ENCODE results near the gene CYB5RL. TPM values are rescaled to one million over a fixed set of nuclear protein-coding genes. Genes with fewer than 3 reads are reported as not detected.

Gene CYB5RL
- total RNA-seq, 2 experiments from 2014 or later, result 13.5 to 13.8 TPM

- POLR2A ChIA-PET, result interaction anchor here (1.1 kb wide), 1 partner anchor 86 kb away, joined by 6 read pairs; no protein-coding TSS in a partner anchor
- CTCF ChIA-PET, result interaction anchor here (1.3 to 2.0 kb wide), 3 partner anchors 15 to 291 kb away, joined by 3 to 6 read pairs (median 5); no protein-coding TSS in a partner anchor
Measured at GRCh38 chr1:54199151-54199764, 572 bp downstream of the CYB5RL start.

DNA sequence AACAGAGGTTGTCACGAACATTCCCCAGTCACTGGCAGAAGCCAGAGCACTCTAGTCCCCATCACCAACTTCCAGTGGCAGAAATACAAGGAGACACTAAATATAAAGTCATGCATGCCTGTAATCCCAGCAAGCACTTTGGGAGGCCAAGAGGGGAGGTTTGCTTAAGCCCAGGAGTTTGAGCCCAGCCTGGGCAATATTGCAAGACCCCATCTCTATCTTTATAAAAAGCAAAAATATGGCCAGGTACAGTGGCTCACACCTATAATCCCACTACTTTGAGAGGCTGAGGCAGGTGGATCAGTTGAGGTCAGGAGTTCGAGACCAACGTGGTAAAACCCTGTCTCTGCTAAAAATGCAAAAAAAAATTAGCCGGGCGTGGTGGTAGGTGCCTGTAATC is 6.4 kb downstream of the CYB5RL start:
- POLR2A ChIA-PET, result no interaction called here
- CTCF ChIA-PET, result no interaction called here

DNA sequence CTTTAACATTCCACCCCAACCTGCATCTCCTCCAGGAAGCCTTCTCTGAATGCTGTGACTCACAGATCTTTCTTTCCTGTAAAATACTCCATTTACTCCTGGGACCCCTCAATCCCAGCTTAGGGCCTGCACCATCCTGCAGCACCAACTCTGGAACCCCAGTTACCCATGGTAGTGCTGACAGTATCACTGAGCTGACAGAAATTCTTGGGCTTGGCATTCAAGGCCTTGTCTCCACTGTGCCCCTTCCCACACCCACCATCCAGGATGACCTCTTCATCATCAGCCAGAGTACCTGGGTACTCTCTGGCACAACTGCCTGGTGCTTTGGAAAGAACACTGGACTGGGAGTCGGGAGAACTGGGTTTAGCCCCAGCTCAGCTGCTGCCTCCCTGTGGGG is 8.3 kb downstream of the CYB5RL start:
- ChIA-PET CTCF (no interaction called here), POLR2A (no interaction called here)

GRCh38 chr1:54190526-54190925 is 9.3 kb downstream of the CYB5RL start:
- ChIA-PET CTCF (interaction anchor here (1.6 kb wide), 1 partner anchor 10 kb away, joined by 4 read pairs; no protein-coding TSS in a partner anchor), POLR2A (no interaction called here)

DNA sequence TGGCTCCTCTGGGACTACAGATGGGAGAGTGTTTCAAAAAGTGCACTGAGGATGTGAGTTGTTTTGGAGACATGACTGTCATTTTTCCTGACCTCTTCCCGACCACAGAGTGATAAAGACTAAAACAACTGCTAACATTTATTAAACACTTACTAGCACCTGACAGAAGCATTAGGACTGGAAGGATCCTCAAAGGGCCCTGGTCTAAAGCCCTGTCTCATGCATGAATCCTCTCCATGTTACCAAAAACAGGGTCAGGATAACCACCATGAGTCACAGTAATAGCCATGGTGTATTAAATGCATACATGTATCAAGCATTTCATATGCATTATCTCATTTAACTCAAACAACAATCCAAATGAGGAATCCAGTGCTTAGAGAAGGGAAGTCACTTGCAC is 11.5 kb downstream of the CYB5RL start:
- ChIA-PET POLR2A (no interaction called here), CTCF (no interaction called here)

- POLR2A ChIA-PET, result no interaction called here
- CTCF ChIA-PET, result no interaction called here
Measured at GRCh38 chr1:54186056-54186455, 13.8 kb downstream of the CYB5RL start.

DNA sequence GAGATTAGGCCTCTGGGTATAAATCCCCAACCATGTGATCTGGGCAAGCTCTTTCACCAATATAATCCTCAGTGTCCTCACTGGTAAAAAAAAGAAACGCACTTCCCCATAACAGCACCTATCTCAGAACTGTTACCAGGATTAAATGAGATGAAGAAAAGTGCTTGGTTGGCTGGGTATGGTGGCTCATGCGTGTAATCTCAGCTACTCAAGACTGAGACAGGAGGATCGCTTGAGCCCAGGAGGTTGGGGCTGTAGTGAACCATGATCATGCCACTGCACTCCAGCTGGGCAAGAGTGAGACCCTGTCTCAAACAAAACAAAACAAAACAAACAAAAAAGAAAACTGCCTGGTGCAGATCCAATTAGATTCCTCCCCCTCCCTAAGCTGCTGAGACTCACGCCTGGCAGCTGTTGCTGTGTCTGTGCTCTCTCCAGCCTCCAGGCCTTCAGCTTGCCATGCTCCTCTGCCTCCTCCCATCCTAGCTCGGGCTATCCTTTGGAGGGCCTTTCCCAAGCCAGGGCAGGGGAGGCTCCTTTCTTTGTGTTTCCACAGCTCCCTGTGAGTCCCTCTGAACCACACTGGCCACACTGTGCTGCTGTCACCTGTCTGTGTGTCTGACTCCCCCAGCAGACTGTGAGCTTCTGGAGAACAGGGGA is 19.0 kb downstream of the CYB5RL start:
- CTCF ChIA-PET, result interaction anchor here (0.9 to 1.4 kb wide), 3 partner anchors 9 to 309 kb away, joined by 3 to 4 read pairs (median 3); no protein-coding TSS in a partner anchor
- POLR2A ChIA-PET, result no interaction called here

GRCh38 chr1:54178296-54179070 is 21.3 kb downstream of the CYB5RL start:
- CTCF ChIA-PET, result no interaction called here
- POLR2A ChIA-PET, result no interaction called here

- ChIA-PET POLR2A (no interaction called here), CTCF (no interaction called here)
Measured at GRCh38 chr1:54177726-54178125, 22.1 kb downstream of the CYB5RL start.

GRCh38 chr1:54176621-54177327 is 23.1 kb downstream of the CYB5RL start:
- ChIA-PET POLR2A (no interaction called here), CTCF (no interaction called here)

DNA sequence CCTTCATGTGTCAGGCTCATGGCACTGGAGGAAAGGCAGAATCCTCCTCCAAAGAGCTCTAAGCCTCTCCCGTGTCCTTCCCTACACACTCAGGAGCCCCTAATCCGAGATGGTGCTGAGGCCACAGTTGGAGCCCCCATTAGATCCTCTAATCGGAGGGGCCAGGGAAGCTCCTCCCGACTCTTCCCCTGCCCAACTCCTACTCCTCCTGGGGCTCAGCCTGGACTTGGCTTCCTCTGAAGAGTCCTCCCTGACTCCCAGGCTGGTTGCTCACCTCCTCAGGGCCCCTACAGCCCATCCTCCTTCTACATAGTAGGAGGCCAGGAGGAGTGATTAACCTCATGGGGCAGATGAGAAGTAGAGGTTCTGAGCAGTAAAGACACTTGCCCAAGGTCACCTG is 25.7 kb downstream of the CYB5RL start:
- CTCF ChIA-PET, result no interaction called here

GRCh38 chr1:54173681-54174080 is 26.1 kb downstream of the CYB5RL start:
- CTCF ChIA-PET, result no interaction called here
- POLR2A ChIA-PET, result no interaction called here

More for the DNA sequence above, 25.7 kb downstream of the CYB5RL start:
- POLR2A ChIA-PET, result no interaction called here

DNA sequence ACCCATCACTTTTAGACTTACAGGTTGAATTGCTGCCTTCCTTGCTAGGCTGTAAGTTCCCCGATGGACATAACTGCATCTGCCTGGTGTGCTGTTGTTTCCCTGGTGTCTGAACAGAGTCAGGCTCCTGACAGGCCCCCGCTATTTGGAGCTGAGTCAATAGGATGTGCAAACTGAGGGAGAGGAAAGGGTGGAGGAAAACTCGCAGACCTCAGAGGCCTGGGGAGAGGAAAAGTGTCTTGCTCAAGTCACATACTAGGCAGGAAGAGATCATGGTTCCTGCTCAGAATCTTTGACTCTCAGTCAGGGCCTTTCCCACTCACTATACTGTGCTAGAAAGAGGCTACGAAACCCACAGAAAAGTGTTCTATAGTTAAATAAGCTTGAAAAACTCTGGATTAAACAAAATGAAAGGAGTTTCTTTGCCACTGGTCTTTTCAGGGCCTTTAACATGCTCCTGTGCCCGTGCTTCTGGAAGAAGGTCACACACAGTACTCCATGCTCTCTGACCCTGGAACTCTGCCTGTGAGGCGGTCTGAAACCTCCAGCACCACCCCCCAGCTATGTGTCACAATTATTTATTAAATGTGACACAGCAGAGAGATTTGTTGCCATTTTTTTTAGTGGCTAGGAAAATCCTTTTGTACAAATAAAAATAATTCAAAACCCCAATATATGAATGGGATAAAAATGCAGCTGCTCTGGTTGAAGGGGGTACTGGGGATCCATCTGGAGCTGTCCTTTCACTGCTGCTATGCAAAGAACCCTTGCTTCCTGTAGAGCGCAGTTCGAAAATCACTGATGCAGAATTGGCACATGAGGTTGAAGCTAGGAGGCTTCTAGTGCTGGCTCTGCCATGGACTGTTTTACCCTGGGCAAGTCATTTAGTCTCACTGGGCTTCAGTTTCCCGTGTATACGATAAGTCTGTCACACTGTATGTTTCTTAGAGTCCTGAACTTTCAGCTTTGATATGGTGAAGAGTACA is 26.9 kb downstream of the CYB5RL start:
- CTCF ChIA-PET, result no interaction called here
- POLR2A ChIA-PET, result no interaction called here

DNA sequence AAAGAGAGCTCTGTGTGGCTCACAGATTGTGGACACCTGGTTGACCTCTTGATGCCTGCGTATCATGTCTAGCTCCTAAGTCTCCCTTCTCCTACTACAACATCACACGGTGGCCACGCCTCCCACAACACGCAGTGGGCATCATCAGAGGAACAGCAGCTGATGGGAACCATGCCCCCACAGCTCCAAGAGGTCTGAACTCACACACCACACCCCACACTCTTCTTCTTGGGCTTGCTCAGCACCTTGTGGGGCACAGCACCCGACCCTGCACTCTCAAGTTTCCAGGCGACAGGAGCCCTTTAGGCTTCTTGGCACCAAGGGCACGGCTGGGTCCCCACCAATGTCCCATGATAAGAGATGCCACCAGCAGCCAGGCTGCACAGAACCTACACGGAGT is 28.2 kb downstream of the CYB5RL start:
- POLR2A ChIA-PET, result no interaction called here
- CTCF ChIA-PET, result no interaction called here

- ChIA-PET CTCF (no interaction called here), POLR2A (no interaction called here)
Measured at GRCh38 chr1:54171016-54171415, 28.8 kb downstream of the CYB5RL start.

DNA sequence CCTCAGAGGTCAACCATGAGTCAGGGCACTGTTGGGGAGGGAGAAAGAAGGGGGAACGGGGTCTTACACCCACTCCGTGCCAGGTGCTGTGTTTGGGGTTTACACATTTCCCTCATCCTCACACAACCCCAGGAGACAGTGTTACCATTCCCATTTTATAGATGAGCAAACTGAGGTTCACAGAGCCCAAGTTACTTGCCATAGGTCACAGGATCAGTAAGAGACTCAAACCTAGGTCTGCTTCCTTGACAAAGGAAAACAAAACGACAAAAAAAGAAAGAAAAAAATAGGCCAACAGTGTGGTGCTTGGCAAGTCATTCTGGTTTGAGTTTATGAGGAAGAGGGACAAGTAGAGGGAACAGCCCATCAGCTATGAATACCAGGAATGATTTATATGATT is 30.8 kb downstream of the CYB5RL start:
- CTCF ChIA-PET, result no interaction called here
- POLR2A ChIA-PET, result no interaction called here

GRCh38 chr1:54168206-54168965 is 31.4 kb downstream of the CYB5RL start:
- POLR2A ChIA-PET, result interaction anchor here (0.6 kb wide), 1 partner anchor 405 kb away, joined by 6 read pairs; no protein-coding TSS in a partner anchor
- CTCF ChIA-PET, result interaction anchor here (1.7 kb wide), 1 partner anchor 321 kb away, joined by 5 read pairs; no protein-coding TSS in a partner anchor

DNA sequence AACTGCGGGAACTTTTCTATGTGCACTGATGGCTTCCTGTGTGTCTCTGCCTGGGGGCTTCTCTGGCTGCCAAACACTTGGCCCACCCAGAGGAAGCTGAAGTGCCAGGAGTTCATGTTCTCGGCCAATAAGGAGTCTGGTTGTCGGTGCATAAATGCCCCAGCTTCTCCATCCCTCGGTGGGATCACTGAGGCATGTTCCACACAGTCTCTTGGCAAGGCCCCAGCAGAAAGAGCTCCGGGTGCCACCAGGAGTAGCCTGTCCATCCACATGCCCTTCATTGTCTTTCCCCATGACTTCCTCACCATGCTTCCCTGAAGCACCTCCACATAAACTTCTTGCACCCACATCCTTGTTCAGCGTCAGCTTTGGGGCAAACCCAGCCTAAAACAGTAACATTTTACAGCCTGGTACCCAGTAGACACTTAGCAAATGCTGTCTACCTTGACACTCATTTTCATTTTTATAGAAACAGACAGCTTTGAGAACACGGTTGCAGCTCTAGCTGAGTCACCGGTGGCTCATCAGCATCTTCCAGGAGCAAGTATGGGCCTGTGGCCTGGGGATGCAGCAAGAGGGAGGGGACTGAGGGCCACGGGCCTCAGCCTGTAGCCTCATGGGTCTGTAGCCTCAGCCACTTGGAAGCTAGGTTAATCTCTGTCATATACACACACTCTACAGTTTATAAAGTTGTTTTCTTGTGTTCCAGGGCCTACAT is 32.2 kb downstream of the CYB5RL start:
- CTCF ChIA-PET, result interaction anchor here (1.7 kb wide), 1 partner anchor 322 kb away, joined by 5 read pairs; no protein-coding TSS in a partner anchor
- POLR2A ChIA-PET, result interaction anchor here (0.6 kb wide), 1 partner anchor 406 kb away, joined by 6 read pairs; no protein-coding TSS in a partner anchor

Data from activated CD8-positive, alpha-beta memory T cell treated with anti-CD3 and anti-CD28 coated beads for 36 hours (primary cell).